MM.1S (cell line): ENCODE data around the gene TMEM59L.

Source experiments
- CTCF ChIP-seq: fragments of 300-600 bp; sonication (generic); IDR thresholded peaks from 2 replicates; pipeline ENCODE4 v1.5.1; 2016; ENCODE audit warnings: antibody characterized with exemption, low read length, mixed read lengths
- EZH2 ChIP-seq: fragments of 300-600 bp; sonication (generic); optimal IDR thresholded peaks from 2 replicates; pipeline ENCODE3; 2017; ENCODE audit warnings: low read depth, mild to moderate bottlenecking, antibody characterized with exemption, low read length, mixed read lengths

DNA sequence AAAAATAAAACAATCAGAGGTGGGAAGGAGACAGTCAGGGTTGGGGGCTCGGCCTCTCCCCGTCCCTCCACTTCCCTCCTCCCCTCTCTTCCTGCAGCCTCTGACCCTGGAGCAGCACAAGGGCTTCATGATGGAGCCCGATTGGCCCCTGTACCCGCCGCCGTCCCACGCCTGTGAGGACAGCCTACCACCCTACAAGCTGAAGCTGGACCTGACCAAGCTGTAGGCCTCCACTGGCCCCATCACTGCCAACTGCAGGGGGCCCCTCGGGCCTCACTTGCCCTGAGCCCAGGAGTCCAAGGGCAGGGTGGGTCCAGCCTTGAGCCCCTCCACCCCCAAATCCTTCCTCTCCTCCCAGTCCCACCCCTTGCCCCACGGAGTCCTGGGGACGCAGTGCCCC, 7.6 kb downstream of the TMEM59L start:
- TF ChIP-seq CTCF (no peak), EZH2 (no peak)
